Glomerular endothelial cell (primary cell): ENCODE data around the gene FMN1. TPM values are rescaled to one million over a fixed set of nuclear protein-coding genes. Genes with fewer than 3 reads are reported as not detected.
"Not testable (repeated sequence)": the region's sequence is repeated elsewhere in the genome, so short reads cannot be mapped to it uniquely, and the experiment has no call there.

Experiments used
- DNase-seq: peaks from one replicate; pipeline ENCODE4 v3.0.0-alpha.2; 2011; ENCODE audit warnings: low read depth, low spot score; ENCODE audit errors: extremely low read depth
- total RNA-seq: library from RNA; depleted of rRNA; stranded (reverse); fragments of >200 nt; gene quantifications from 2 replicates; pipeline ENCODE4 v1.2.3, GENCODE V29; 2015

FMN1 gene
- total RNA-seq, 1 donor from 2014 or later = 0.58 TPM

DNA sequence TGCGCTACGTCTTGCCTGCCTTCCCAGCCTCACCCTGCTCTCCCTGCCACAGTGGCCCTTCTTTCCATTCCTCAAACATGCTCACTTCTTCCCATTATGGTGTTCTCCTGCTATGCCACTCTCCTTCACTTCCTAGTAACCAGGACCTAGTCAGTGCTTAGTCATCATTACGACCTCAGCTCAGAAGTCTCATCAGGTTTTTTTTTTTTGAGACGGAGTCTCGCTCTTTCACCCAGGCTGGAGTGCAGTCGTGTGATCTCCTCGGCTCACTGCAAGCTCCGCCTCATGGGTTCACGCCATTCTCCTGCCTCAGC, 327.2 kb downstream of the FMN1 start:
- DNase-seq = no peak

DNA sequence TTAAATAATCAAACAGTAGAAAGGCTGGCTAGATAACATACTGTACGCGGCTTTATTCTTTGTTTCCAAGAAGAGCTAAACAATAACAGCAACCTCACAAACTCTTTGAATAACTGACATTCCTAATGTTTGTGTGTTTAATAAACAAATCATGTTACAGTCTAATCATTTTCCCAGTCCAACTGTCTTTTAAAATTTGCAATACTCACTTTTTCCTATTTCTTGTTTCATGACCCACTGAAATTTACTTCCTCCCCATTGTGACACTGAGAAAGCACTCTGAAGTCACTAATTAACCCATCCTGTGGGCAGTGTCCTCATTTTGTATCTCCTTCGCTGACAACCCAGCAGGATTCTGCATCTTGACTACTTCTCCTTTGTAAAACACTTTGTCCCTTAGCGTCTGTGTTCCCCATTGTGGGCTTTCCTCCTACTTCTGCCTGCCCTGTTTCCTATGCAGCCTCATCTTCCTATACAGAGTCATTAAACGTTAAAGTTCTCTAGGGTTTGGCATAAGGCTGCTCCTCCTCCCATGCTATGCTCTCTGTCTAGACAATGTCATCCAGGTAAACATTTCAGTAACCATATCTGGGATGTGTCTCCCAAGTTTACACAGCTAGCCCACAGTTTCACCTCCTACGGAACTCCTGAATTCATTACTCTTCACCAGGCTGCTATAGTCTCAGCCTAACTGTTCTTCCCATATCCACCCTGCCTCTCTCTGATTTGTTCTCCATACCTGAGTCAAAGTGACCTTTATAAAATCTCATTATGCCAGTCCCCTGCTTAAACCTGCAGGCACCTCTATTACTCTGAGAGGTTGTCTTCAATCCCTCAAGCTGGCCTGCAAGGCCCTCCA, 327.8 kb downstream of the FMN1 start:
- no peak for DNase-seq

DNA sequence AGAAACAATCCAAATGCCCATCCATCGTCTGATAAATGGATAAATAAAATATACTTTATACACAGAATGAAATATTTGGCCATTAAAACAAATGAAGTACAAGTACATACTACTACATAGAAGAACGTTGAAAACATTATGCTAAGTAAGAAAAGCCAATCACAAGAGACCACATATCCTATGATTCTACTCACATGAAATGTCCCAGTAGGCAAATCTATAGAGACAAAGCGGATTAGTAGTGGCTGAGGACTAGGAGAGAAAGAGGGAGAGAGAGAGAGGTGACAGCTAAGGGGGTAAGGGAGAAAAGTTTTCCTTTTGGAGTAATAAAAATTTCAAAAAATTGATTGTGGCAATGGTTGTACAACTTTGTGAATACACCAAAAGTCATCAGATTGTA, 329.7 kb downstream of the FMN1 start:
- no peak for DNase-seq

DNA sequence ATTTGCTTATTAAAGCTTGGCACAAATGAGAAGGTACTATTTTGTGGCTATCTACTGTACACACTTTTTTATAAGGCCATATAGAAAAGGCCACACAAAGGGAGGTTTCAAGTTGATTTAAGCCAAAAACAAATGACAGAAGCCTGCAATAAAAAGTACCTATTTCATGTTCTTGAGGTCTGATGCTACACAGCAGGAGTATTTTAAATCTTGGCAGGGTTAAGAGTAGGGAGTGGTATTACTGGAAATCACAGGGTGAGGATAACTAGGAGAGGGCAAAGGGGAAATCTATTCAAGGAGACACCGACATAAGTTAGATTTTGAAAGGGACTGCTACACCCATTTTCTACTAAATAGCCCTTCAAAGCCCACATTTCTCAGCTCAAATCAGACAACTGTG, 330.5 kb downstream of the FMN1 start:
- no peak for DNase-seq

DNA sequence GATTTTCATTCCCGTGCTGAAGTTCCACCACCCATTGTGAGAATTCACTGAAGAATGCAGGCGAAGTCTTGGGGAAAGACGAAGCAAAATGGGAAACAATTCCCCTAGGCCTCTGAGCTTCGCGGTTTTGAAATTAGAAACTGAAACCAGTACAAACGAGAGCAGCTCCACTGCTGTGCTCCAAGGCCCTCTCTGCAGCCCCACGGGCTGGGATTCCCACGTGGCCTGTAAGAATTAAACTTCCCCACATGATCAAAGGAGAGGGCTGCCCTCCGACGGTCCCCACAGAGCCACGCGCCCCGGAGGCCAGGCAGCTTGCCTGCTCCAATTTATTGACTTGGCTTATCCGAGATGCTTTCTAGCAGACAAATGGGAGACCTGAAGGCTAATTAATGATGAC, 332.8 kb downstream of the FMN1 start:
- DNase-seq = no peak

DNA sequence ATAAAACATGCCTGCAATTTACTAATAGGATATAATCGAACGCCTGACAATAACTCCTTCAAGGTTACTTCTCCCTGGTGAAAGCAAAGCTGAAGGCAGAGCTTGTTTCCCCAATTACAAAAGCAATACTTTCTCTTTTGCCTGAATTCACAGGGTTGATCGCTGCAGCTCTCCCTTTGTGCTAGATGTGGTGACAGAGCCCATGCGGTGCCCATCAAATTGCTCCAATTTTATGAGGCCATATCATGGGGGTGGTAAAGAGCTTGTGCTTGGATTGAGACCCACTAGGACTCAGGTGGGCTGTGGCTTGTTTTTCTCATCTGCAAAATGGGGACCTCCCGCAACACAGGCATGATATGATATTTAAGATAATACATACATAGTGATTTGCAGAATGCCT, 333.3 kb downstream of the FMN1 start:
- DNase-seq = no peak

DNA sequence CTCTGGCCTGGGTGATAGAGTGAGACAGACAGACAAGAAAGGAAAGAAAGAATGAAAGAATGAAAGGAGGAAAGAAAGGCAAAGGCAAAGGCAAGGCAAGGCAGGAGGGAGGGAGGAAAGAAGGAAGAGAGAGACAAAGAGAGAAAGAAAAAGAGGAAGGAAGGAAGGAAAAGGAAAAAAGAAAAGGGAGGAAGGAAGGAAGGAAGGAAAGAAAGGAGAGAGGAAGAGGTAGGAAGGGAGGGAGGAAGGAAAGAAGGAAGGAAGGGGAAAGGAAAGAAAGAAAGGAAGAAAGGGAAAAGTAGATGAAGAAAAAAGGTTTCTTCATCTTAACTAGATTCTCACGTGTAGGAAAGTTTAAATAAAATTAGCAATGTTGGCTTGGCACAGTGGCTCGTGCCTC, 334.5 kb downstream of the FMN1 start:
- DNase-seq = no peak

DNA sequence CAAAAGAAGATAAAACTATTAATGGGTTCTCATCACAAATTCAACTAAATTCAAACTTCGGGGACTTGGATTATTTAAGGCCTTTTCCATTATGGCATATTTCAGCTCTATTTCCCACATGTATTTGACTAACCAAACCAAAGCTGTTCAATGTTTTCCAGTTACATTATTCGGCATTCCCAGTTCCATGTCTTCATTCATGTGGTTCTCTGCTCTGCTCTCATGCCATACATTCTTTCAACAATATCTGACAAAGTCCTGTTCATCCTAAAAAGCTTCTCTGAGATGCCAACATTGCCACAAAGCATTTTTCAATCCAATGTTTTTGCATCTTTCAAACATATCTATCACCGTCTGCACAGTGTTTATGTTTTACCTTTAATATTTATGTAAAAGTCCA, 335.3 kb downstream of the FMN1 start:
- no peak for DNase-seq

DNA sequence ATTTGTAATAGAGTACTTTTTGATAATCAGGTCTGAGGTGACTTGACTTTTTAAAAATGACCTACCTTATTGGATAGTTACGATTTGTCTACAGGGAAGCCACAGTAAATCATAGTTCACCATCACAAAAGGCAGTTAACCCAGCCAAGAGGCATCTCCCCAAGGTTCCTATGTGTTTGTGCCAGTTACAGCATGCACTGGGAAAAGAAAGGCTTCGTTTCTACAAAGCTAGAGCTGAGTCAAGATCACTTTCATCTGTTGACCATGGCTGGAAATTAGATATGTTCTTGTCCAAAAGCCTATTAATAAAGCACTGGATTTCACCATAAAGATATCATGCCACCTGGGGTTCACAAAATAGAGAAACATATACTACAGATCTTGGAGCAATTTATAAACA, 336.8 kb downstream of the FMN1 start:
- no peak for DNase-seq

DNA sequence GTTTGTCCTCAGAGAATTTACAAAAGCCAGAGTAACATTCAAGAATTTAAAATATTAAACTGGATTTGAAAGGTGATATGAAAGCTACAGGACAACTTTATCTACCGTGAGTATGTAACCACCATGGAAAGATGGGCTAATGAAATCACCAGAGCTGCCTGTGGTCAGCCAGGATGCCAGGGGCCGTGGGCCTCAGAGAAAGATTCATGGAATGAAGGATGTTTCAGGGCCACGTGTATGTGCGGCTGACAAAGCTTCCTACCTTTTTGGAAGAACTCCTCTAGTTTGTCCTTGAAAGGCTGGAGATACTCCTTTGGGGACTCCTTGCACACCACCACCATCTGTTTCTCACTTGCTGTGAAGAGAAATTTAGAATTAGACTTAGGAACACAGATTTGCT, 337.8 kb downstream of the FMN1 start:
- DNase-seq = no peak

DNA sequence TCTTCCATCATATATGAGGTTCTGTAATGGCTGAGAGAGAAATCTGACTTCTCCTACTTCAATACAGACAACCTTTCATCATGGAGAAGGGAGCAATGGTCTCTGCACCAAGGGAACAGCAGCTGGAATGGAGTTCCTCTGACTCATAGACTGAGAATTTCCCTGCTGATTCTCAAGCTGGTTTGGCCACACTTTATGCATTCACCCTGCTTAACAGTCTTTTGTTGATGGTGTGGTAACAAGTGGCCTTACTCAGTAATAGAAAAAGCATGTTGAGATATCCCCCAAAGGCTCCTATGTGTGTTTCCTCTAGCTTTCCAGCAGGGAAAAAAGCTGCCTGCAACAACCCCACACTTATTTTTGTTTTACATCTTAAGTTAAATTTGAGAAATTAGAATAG, 338.6 kb downstream of the FMN1 start:
- peak; percentile 91 for DNase-seq

DNA sequence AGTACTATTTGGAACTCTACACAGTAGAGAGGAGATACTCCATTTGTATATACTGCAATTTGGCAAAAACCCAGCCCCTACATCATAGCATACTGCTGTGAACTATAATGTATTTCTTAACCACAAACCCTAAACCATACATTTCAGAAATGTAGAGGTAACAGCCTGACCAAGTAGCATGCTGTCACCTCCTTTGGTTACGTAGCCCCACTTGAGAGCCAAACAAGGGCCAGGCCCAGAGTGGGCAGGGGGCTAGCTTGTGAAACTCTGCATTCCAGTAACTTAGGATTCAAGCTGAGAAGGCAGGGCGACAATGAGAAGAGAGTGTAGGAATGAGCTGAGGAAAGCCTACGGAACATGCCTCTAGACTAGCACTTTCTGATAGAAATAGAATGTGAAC, 340.9 kb downstream of the FMN1 start:
- DNase-seq = no peak

DNA sequence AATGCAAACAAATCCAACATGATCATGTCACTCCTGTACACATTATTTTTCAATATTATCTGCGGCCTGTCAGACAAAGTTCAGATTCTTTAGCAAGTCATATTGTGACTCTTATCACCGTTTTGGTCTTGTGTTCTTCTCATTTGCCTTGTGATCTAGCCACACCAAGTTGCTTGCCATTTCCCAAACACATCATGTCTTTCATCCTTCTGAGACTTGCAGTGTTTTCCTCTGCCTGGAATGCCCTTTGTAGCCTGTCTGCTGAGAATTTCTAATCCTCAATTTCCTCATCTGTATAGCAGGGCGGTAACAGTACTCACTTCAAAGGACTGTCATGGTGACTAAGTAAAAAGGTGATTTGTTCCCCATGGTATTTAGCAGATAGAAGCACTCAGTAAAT, 341.7 kb downstream of the FMN1 start:
- DNase-seq = no peak

DNA sequence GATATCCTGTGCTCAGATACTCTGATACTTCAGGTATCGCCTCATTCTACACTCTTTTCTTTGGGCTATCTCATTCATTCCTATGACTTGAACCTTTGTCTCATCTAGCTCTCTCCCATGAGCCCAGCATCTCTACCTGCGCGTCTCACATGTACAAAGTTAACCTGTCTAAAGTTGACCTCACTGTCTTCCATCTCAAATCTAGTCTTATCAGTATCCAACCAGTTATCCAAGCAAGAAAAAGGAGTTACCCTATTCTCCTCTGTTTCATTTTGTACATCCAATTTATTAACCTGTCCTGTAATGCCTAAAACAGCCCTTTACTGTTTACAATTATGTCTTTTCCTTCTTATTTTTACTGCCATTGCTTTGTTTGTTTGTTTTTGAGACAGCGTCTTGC, 342.5 kb downstream of the FMN1 start:
- no peak for DNase-seq

DNA sequence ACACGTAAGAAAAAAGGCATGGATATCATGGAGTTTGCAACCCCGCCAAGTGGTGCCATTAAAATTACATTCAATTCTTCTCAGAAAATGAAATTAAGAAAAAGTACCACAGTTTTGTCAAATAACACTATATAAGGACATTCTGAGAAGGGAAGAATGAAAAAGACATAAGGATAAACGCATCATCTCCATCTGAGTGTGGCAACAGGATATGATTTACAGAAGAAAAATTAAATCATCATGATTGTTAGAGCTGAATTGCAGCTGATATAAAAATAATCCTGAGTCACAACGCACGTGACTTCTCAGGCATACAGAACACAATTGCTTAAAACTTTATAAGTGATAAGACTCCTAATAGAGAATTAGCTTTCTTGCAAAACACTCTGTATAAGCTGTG, 342.9 kb downstream of the FMN1 start:
- no peak for DNase-seq

DNA sequence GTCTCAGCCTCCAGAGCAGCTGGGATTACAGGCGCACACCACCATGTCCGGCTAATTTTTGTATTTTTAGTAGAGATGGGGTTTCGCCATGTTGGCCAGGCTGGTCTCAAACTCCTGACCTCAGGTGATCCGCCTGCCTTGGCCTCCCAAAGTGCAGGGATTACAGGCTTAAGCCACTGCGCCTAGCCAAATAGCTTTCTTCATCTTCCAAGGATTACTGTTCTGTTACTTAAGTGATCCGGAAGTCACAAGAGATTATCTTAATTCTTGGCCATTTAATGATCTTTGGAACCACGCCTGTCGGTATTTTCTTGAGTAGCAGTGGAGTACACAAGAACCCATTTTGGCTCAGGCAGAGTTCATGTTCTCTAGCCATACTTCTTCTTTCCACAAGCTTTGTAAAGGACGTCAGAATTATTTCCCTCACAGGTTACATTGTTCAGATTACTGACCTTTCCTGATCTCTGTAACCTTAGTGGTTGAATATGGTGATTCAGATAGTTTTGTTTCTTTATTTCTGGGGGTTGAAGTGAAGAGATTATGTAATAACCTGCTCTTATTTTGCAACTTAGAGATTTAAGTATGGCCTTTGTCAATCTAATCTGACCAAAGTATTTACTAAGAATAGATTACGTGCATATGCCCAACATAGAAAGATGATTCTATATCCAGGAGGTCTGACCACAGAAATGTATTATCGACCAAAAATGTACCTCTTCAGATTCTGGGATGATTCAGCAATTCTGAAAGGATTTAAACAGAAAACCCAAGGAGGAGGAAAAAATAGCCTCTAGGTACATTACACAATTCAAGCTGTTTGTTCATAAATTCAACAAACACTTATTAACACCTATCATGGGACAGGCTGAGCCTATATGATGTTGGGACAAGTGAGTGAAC, 344.5 kb downstream of the FMN1 start:
- no peak for DNase-seq

DNA sequence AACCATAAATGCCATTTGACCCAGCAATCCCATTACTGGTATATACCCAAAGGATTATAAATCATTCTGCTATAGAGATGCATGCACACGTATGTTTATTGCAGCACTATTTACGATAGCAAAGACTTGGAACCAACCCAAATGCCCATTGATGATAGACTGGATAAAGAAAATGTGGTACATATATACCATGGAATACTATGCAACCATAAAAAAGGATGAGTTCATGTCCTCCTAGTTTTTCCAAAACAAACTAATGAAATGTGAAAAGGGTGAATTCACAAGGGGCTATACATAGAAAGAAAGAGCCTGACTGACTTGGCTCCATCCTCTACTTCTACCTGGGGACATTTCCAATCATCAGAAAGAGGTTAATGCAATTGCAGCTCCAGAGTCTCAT, 347.8 kb downstream of the FMN1 start:
- DNase-seq = not testable (repeated sequence)

DNA sequence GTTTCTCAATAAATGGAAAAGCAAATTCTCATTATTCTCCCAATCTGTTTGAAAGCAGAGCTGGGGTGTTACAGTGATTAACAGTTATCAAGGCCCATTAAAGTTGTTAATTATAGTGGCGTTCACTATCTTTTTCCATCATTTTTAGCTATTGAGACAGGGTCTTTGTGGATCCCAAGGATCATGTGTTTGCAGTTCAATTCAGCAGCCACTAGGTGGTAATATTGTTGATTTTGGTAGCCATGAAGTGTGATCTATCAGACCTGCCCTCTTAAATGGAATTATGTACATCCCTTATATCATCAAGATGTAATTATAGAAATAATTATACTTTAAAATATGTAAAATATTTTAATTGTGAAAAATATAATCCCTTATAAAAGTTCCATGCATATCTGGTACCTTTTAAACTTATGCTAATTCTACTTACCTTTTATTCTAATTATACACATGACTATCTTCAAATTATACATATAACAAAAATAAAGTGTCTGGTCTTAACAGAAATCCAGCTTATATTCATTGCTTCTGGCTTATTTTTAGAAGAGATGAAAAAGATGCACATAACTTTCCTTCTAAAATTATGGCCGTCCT, 350.3 kb downstream of the FMN1 start:
- DNase-seq = no peak

DNA sequence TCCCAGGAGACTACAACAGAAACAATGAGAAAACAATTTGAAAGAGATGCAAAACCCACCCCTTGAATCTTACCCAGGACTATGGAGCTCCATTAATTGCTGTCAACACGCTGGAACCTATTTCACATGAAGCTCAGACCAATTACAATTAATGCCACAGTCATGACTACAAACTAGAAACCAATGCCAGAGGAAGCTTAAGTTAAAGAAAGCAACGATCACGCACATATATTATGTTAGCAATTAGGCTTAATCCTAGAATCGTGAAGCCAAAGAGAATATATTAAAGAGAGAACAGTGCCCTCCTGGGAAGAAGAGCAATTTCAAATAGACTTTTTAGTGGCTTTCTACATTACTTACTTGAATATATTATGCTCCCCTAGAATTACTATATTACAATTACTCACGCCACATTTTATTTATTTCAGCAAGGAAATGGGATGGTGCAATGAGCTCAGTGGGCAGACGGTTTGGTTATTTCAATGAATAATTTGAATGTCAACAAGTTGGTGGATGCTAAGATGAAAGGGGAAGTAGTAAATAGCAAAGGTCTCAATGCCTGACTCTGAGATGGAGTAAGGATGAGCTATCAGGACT, 351.2 kb downstream of the FMN1 start:
- no peak for DNase-seq

DNA sequence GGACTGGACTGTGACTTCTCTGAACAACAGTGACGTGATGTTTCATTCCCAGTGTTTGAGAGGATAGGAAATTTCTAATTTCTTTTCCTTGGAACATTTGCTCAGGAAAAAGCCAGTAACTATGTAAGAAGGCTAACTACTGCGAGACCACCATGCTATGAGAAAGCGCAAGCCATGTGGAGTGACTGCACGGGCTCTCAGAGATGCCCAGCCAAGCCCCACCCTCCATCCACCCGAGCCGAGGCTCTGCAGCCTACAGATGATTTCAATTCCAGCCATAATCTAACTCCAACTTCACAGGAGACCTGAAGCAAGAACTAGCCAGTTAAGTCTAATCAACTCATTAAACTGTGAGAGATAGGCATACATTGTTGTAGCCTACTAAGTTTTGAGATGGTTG, 352.4 kb downstream of the FMN1 start:
- DNase-seq = no peak

DNA sequence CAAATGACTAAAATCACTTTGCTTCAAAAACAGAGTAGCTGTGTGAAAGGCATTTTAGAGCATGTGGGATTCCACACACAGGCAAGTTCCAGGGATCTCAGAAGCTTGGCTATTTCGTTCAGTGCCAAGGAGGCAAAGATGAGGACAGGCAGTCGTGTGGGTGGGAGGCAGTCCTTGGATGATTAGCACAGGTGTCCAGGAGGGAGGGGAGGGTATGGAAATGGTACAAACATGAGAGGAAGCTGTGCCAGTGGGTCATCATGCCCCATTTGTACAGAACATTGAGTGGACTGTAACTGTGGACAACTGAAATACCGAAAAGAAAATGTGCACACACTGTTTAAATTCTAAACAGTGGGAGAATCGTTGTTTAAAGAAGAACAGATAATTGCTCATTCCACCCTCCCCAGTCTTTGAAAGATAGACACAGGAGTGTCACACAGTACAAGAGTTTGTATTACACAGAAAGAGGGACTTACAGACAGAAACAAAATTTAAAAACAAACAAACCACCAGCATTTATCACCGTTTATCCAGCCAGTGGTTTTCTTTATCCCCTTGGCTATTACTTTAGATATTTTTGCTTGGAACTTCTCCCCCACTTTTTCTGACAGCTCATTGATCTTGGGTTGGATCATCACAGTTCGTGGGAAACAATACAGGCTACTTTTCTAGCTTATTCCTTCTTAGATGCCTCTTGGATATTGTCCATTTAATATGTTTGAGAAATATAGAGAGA, 353.8 kb downstream of the FMN1 start:
- no peak for DNase-seq
